Measurements from ENCODE around the gene BMI1. TPM values are rescaled to one million over a fixed set of nuclear protein-coding genes. Genes with fewer than 3 reads are reported as not detected.

Gene BMI1
- total RNA-seq, 2 experiments from 2014 or later: 59.2 to 59.6 TPM

DNA sequence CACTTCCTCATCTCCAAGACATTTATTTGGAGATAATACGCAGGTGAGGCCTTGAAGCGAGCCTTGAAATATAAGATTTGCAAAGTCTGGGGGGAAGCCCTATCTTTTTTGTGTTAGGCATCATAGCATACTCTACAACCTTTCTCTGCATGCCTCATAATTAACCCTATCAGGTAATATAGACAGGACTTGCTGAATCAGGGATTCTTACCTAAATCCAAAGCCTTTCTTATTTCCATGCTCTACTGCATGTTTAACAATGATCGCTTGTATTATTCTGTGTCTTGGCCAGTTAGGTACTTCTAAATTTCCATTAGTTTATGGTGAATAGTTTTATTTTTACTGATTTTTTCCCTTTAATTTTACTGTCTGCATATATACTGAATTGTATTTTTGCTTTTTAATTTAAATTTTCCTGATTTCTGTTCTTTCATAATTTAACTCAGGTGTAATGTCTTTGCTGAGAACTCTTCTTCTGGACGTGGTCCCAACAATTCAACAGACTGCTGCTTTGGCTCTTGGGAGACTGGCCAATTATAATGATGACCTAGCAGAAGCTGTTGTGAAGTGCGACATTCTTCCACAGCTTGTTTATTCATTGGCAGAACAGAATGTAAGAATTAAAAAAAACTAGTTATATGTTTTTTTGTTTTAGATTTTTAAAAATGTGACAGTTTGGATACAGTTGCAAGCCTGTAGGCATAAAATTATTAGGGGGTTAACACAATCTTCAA, 43.7 kb downstream of the BMI1 start:
- no peak overlapping the region for H3K27ac Mint-ChIP-seq

DNA sequence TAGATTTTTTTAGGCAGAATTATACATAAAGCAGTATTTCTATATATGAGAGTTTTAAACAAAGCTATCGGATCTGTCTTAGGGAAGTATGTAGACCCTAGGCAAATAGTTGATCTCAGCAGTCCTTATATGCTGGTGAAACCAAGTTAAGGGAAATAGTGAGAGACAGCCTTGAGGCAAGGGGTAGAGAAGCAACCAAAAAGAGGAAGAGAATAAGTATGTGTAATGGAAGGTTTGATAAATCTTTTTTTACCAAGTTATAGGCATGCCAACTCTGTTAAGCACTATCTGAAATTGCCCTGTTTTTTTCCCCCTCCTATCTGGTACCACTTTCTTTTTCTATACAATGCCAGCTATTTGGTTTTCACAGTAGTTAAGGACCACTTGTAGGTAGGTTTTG, 44.3 kb downstream of the BMI1 start:
- no peak overlapping the region for H3K4me3 Mint-ChIP-seq
- H3K9me3 Mint-ChIP-seq: peaks cover 3% of the 10 kb centered on the region
- peaks cover 3% of the 10 kb centered on the region for H3K36me3 Mint-ChIP-seq
- peak overlapping the region; percentile 51 for H3K27ac Mint-ChIP-seq
- H3K4me1 Mint-ChIP-seq: peaks cover 34% of the 10 kb centered on the region
- H3K27me3 Mint-ChIP-seq: peaks cover 9% of the 10 kb centered on the region
- no peak for DNase-seq

More for the DNA sequence above, 43.7 kb downstream of the BMI1 start:
- Mint-ChIP-seq H3K4me3 (no peak overlapping the region), H3K4me1 (peaks cover 30% of the 10 kb centered on the region), H3K36me3 (peaks cover 3% of the 10 kb centered on the region), H3K9me3 (peaks cover 3% of the 10 kb centered on the region), H3K27me3 (peaks cover 13% of the 10 kb centered on the region)
- DNase-seq: no peak

DNA sequence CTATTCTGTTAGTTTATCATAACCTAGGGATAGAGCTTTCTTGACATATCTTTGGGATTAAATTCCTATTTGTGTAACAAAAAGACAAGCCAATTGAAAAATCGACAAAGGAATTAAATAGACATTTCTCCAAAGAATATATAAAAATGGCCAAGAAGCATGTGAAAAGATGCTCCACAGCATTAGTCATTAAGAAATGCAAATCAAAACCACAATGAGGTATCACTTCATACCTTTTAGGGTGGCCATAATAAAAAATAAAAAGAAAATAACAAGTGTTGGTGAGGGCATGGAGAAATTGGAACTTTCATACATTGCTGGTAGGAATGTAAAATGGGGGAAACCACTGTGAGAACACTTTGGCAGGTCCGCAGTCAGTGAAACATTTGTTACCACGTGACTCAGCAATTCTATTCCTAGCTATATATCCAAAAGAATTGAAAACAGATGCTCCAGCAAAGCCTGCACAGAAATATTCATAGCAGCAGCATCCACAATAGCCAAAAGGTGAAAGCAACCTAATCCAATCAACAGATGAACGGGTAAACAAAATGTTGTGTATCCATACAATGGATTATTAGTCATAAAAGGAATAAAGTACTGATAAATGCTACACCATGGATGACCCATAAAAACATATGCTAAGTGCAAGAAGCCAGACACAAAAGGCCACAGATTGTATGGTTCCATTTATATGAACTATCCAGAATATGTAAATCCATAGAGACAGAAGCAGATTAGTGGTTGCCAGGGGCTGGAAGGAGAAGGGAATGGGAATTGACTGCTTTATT, 44.9 kb downstream of the BMI1 start:
- DNase-seq: no peak
- Mint-ChIP-seq H3K27me3 (peaks cover 8% of the 10 kb centered on the region), H3K4me1 (peaks cover 35% of the 10 kb centered on the region), H3K27ac (peak overlapping the region; percentile 51), H3K9me3 (peaks cover 3% of the 10 kb centered on the region), H3K36me3 (peaks cover 3% of the 10 kb centered on the region), H3K4me3 (no peak overlapping the region)

DNA sequence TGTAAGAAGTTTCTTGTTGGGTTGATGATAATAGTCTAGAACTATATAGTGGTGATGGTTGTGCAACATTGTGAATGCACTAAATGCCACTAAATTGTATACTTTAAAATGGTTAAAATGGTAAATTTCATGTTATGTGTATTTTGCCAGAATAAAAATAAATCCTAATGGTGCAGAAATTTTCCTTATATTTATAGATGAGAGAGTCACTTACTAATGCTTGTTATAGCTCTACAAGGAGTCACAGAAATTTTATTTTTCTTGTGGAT, 45.5 kb downstream of the BMI1 start:
- no peak for DNase-seq
- Mint-ChIP-seq H3K27me3 (peaks cover 8% of the 10 kb centered on the region), H3K4me3 (no peak overlapping the region), H3K4me1 (peaks cover 35% of the 10 kb centered on the region), H3K27ac (no peak overlapping the region), H3K36me3 (peaks cover 3% of the 10 kb centered on the region), H3K9me3 (peaks cover 3% of the 10 kb centered on the region)

DNA sequence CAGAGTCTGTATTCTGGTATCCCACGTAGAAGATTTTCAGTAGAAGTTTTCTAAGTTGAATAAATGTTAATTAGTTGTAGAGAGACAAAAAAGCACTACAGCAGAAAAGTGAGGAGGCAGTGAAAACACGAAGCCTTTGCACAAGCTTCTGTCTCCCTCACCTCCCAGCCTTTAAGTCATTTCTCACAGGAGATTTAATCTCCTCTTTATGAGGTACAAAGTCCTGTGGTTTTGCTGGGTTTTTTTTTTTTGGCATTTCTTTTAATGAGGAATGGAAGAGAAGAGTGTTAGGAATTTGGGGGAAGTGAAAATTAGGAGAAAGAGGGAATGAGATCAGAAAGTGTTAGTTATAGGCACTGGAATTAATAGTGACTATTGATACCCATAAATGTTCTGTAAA, 45.9 kb downstream of the BMI1 start:
- H3K36me3 Mint-ChIP-seq: peaks cover 3% of the 10 kb centered on the region
- H3K27me3 Mint-ChIP-seq: peaks cover 8% of the 10 kb centered on the region
- DNase-seq: no peak
- H3K9me3 Mint-ChIP-seq: peaks cover 3% of the 10 kb centered on the region
- peak overlapping the region; percentile 23 for H3K27ac Mint-ChIP-seq
- H3K4me3 Mint-ChIP-seq: no peak overlapping the region
- peaks cover 35% of the 10 kb centered on the region for H3K4me1 Mint-ChIP-seq

DNA sequence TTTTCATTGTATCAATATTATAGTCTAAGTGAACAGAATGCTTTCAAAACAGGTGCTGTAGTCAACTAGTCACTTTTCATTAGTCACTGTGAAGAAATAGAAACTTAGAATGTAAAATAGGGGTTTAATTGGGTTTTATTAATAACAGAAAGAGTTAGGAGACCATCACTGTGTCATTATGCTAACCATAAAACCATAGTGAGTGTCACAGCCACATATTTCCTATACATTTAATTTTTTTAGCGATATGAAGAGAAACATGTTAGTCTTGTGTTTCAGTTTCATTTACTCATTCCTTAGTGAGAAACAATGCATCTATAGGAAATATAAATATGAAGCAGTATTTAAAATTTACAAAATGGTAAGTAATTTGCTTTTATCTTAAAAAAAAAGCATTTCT, 46.6 kb downstream of the BMI1 start:
- no peak overlapping the region for H3K4me3 Mint-ChIP-seq
- H3K4me1 Mint-ChIP-seq: peaks cover 35% of the 10 kb centered on the region
- H3K27me3 Mint-ChIP-seq: peaks cover 8% of the 10 kb centered on the region
- DNase-seq: no peak
- H3K36me3 Mint-ChIP-seq: peaks cover 3% of the 10 kb centered on the region
- no peak overlapping the region for H3K27ac Mint-ChIP-seq
- peaks cover 3% of the 10 kb centered on the region for H3K9me3 Mint-ChIP-seq

DNA sequence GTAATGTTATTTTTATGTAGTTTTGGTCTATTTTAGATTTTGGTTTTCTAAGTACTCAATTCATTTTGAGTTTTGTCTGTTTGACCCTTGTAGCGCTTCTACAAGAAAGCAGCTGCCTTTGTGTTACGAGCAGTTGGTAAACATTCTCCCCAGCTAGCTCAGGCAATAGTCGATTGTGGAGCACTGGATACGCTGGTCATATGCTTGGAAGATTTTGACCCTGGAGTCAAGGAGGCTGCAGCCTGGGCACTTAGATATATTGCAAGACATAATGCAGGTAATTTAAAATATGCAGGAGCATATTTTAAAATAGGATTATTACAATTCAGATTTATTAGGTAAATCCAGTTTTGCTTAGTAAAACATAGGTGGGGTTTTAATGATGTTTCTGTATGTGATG, 47.5 kb downstream of the BMI1 start:
- no peak overlapping the region for H3K4me3 Mint-ChIP-seq
- DNase-seq: no peak
- H3K27ac Mint-ChIP-seq: no peak overlapping the region
- peaks cover 3% of the 10 kb centered on the region for H3K36me3 Mint-ChIP-seq
- H3K4me1 Mint-ChIP-seq: peaks cover 35% of the 10 kb centered on the region
- peaks cover 8% of the 10 kb centered on the region for H3K27me3 Mint-ChIP-seq
- peaks cover 3% of the 10 kb centered on the region for H3K9me3 Mint-ChIP-seq

DNA sequence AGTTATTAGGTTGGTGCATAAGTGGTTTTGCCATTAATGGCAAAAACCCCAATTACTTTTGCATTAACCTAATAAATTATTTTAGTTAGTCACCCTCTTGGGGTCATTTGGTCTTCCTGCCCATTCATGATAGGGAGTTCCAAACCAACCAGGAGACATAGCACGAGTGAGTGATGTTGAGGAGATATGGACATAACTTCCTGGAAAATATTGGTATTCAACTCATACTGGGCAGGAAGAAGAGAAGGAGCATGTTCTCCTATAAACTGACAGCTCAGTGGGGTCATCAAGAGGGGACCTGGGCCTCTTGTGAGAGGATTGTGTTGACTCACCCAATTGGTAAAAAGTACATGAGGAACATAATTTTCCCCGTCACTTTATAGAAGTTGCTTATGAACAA, 48.1 kb downstream of the BMI1 start:
- Mint-ChIP-seq H3K27me3 (peaks cover 8% of the 10 kb centered on the region), H3K36me3 (peaks cover 3% of the 10 kb centered on the region), H3K4me3 (no peak overlapping the region), H3K4me1 (peaks cover 33% of the 10 kb centered on the region), H3K9me3 (peaks cover 3% of the 10 kb centered on the region), H3K27ac (no peak overlapping the region)
- DNase-seq: no peak

DNA sequence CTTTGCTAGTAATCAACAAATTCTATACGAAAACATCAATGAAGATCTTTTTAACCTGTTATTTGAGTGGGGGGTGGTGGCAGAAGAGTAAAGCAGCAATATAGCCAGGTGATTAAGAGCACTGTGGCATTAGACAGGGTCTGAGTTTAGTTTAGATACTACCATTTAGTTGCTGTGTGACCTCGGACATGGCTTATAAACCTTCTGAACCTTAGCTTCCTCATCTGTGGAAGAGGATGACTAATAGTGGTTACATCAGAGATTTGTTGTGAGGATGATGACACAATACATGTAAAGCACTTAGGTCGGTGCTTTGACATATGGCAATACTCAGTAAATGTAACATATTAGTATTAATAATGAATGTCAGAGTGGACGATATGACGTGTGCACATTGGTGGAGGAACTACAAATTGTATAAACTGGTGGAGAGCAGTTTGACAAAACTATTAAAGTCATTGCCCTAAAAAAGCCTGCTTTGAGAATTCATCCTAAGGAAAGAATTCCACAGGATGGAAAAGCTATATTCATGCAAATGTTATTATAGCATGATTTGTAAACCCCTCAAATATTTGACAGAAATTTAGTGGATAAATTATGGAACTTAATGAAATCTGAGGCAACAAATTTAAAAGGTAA, 48.7 kb downstream of the BMI1 start:
- Mint-ChIP-seq H3K4me3 (no peak overlapping the region), H3K27ac (no peak overlapping the region), H3K27me3 (peaks cover 8% of the 10 kb centered on the region), H3K9me3 (peaks cover 3% of the 10 kb centered on the region), H3K36me3 (peaks cover 3% of the 10 kb centered on the region), H3K4me1 (peaks cover 33% of the 10 kb centered on the region)
- DNase-seq: no peak

DNA sequence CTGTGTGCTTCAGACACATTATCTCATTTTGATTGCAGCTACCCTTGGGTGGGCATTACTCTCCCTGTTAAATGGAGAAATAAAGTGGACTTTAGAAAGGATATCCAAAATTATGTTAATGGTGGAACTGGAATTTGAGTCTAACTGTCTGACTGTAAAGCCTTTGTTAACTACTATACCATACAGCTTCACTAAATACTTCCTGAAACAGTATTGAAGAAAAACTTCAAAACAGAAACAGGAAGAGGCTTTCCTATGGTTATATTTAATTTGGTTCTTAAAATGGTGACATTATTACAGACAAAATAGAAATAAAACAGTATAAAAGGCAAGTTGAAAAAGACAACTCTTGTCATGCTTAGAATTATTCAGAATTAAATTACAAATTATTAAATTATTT, 49.4 kb downstream of the BMI1 start:
- peaks cover 8% of the 10 kb centered on the region for H3K27me3 Mint-ChIP-seq
- H3K36me3 Mint-ChIP-seq: peaks cover 3% of the 10 kb centered on the region
- H3K27ac Mint-ChIP-seq: no peak overlapping the region
- no peak overlapping the region for H3K4me3 Mint-ChIP-seq
- no peak for DNase-seq
- H3K9me3 Mint-ChIP-seq: peaks cover 3% of the 10 kb centered on the region
- H3K4me1 Mint-ChIP-seq: peaks cover 31% of the 10 kb centered on the region

DNA sequence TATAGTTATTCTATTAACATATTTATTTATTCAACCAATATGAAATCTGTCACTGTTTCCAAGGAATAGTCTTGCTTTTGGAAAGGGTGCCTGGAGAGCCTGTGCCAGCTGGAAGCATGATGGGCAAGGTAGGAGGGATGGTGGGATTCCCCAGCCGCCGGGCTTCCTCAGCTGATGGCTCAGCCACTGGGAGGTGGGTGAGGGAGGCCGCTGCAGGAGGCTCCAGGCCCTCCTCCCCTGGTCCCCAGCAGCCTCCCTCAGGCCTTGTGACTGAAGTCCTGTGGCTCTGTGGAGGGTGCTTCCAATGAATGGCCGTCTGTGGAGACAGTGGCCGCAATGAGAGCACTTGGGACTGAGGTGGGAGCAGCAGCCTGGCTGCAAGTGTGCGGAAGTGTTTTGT, 51.4 kb downstream of the BMI1 start:
- no peak overlapping the region for H3K27ac Mint-ChIP-seq
- no peaks in the 10 kb centered on the region for H3K9me3 Mint-ChIP-seq
- DNase-seq: no peak
- no peak overlapping the region for H3K4me3 Mint-ChIP-seq
- H3K4me1 Mint-ChIP-seq: peaks cover 18% of the 10 kb centered on the region
- H3K27me3 Mint-ChIP-seq: no peaks in the 10 kb centered on the region
- no peaks in the 10 kb centered on the region for H3K36me3 Mint-ChIP-seq

DNA sequence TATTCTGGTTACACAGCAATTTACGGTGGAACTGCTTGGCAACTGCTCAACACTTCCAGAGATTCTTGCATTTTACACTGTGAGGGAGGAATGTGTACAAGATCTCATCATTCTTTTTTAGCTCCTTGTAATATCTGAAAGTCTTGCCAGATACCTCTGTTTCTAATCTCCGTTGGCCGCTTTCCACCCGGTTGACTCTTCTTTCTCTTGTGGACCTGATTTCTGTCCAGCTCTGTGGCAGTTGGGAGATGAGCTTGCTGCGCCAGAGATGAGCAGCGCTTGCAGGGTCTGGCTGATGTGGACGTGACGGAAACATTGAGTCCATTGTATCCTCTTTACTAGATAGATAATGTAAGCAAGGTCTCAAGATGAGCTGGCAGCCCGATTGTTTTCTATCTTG, 52.0 kb downstream of the BMI1 start:
- no peak overlapping the region for H3K27ac Mint-ChIP-seq
- no peak overlapping the region for H3K4me3 Mint-ChIP-seq
- no peaks in the 10 kb centered on the region for H3K27me3 Mint-ChIP-seq
- H3K4me1 Mint-ChIP-seq: peaks cover 13% of the 10 kb centered on the region
- no peak for DNase-seq
- no peaks in the 10 kb centered on the region for H3K36me3 Mint-ChIP-seq
- no peaks in the 10 kb centered on the region for H3K9me3 Mint-ChIP-seq

DNA sequence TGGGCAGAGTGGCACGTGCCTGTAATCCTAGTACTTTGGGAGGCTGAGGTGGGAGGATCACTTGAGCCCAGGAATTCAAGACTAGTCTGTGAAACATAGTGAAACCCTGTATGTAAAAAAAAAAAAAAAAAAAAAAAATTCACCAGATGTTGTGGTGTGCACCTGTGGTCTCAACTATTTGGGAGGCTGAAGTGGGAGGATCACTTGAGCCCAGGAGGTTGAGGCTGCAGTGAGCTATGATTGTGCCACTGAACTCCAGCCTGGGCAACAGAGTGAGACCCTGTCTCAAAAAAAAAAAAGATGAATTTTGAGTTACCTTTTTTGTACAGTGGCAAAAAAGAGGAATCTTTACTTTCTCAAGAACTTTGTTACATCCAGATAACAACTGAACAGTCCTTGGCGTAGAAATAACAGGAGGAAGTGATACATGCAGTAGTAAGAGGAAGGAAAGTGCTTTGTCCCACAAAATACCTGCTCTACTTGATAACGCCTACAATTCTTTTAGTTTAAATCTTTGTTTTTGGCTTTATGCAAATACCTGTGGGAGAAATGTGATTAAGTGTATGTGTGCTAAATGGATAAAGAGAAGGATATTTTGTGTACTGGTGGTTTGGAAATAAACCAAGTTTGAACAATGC, 53.7 kb downstream of the BMI1 start:
- Mint-ChIP-seq H3K4me3 (no peak overlapping the region), H3K9me3 (no peaks in the 10 kb centered on the region), H3K36me3 (no peaks in the 10 kb centered on the region), H3K27me3 (no peaks in the 10 kb centered on the region), H3K27ac (no peak overlapping the region), H3K4me1 (peaks cover 16% of the 10 kb centered on the region)
- DNase-seq: no peak

DNA sequence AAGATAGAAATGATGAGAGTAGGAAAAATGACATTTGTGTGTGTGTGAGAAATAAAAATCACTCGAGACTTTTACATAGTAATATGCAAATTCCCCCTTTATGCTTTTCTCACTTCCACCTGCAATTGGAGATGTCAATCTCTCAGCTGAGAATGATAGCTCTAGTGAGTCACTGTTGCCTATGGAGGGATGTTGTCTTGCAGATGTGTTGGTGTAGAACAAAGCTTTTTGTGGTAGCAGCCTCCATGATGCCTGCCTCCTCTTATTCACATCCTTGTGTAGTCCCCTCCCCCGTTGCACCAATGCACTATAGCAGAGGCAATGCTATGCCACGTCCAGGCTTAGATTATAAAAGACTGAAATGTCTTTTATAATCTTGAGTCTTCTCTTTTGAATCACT, 58.2 kb downstream of the BMI1 start:
- Mint-ChIP-seq H3K27ac (peak overlapping the region; percentile 59), H3K4me3 (no peak overlapping the region), H3K4me1 (peaks cover 14% of the 10 kb centered on the region), H3K36me3 (no peaks in the 10 kb centered on the region), H3K27me3 (peaks cover 8% of the 10 kb centered on the region), H3K9me3 (no peaks in the 10 kb centered on the region)
- peak; percentile 59 for DNase-seq
